Stomach (tissue), 9 donors: Measurements from ENCODE around the gene DIPK1C. TPM values are rescaled to one million over a fixed set of nuclear protein-coding genes. Genes with fewer than 3 reads are reported as not detected.

ENCODE experiments used
- DNase-seq, 2 donors: peaks; one replicate each; pipeline versions ENCODE4 v3.0.0 to v3.0.0-alpha.2; 2013 to 2019
- H3K27ac ChIP-seq, 5 donors: fragments of 200-600 bp in 4 of 5; sonication (generic) in 4 of 5; one replicate each; pipeline ENCODE4 v1.5.1; 2013 to 2019; ENCODE audit warnings: mild to moderate bottlenecking in 1 of 5, moderate library complexity in 1 of 5
- H3K27me3 ChIP-seq, 3 donors: fragments of 200-600 bp; sonication (generic); one replicate each; pipeline ENCODE4 v1.5.1; 2017 to 2019; ENCODE audit warnings: mixed run types in 1 of 3
- H3K36me3 ChIP-seq, 4 donors: fragments of 200-600 bp; sonication (generic); 1 replicate in 3 of 4; 2 replicates in 1 of 4; pipeline ENCODE4 v1.5.1; 2016 to 2019
- H3K4me1 ChIP-seq, 4 donors: fragments of 200-600 bp; sonication (generic); one replicate each; pipeline ENCODE4 v1.5.1; 2016 to 2019
- H3K4me3 ChIP-seq, 4 donors: fragments of 200-600 bp; sonication (generic) in 3 of 4; one replicate each; pipeline ENCODE4 v1.5.1; 2016 to 2019; ENCODE audit warnings: mild to moderate bottlenecking in 1 of 4
- H3K9me3 ChIP-seq, 4 donors: fragments of 200-600 bp; sonication (generic); one replicate each; pipeline ENCODE4 v1.5.1; 2016 to 2019
- EP300 ChIP-seq: sonication (generic); formaldehyde crosslinking; IDR thresholded peaks from one replicate; pipeline ENCODE4 v1.6.1; 2017; ENCODE audit warnings: antibody characterized with exemption
- POLR2A ChIP-seq, 4 donors: fragments of 450-650 bp; IDR thresholded peaks; one replicate each; pipeline ENCODE4 v1.6.1; 2016; ENCODE audit warnings: antibody characterized with exemption in 4 of 4, control low read depth in 2 of 4, mild to moderate bottlenecking in 1 of 4, moderate library complexity in 1 of 4
- POLR2AphosphoS5 ChIP-seq, 3 donors: sonication (generic); formaldehyde crosslinking; IDR thresholded peaks; one replicate each; pipeline ENCODE4 v1.6.1; 2016; ENCODE audit warnings: antibody characterized with exemption in 3 of 3
- WGBS, 5 donors: extraction: QIAGEN DNeasy Blood & Tissue Kit in 3 of 5; methylation state at CpG; one replicate each; pipeline versions ENCODE4 v1.1.5 to v1.1.7; 2013 to 2018; 5-methylcytosine and 5-hydroxymethylcytosine counted together
- intact Hi-C: fragments of 100-400 bp; cut with DNase I; formaldehyde crosslinking; loops from one replicate; pipeline ENCODE4 v1.15.1; 2023; ENCODE audit warnings: low total_unique reads
- polyA plus RNA-seq, 3 donors: library from polyadenylated mRNA; stranded (reverse); fragments of 200-250 nt; gene quantifications; one replicate each; pipeline ENCODE4 v1.2.3, GENCODE V29; 2013
- total RNA-seq, 5 donors: library from RNA; depleted of rRNA; stranded (reverse); fragments of >200 nt; gene quantifications; one replicate each; pipeline versions ENCODE4 v1.1.0 to v1.2.3, GENCODE V29; 2014 to 2016
- TF ChIP-seq, protein P1 (sequence below), 7 experiments: fragments of 450-650 bp in 4 of 7; fragments of 200-600 bp in 3 of 7; sonication (generic) in 3 of 7; IDR thresholded peaks; one replicate each; pipeline ENCODE4 v1.5.1; 2016 to 2019; ENCODE audit warnings: antibody characterized with exemption in 7 of 7, control low read depth in 2 of 7, mild to moderate bottlenecking in 1 of 7
- donor health status: healthy with polysubstance abuse.
- donor health status: Bipolar disorder and iron deficiency.
- donor health status: healthy.

DIPK1C gene
- total and polyA plus RNA-seq, 8 donors = 0.55 to 2.3 (median 1.8) TPM; not detected in 3

DNA sequence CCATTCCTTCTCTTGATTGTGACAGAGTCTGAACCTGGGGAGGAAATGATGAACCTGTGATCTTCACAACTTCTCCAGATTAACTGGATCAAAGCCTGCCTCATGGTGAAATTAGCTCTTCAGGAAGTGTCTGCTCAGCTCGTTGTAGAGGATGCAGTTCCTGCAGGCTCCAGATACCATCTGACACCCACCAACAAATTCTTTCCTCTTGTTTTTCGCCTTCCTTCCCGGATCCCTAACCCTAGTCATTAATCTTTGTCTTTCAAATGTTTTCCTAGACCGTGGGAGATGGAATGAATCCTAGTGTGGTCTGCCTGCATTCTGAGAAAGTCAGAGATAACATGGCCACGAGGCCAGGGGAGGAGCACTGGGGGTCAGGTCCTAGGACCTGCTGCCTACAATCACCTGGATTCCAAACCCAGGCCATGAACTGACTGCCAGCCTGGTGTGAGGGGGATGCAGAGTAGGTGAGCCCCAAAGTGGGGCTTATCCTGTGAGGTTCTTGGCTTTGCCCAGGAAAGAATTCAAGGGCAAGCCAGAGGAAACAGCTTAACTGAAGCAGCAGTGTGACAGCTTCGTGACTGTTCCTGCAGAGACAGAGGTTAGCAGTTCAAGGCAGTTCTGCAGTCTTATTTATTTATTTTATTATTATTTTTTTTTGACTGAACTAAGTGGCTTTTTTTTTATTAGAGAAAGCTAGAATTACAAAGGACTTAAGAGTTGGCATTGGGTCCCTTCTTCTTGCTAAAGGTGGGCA, 67.8 kb downstream of the DIPK1C start:
- 46 to 58% (median 56%) methylated on average over 5 to 6 of the region's 6 CpGs for WGBS, 5 donors
- H3K36me3 ChIP-seq = no peaks in the 10 kb centered on the region
- no peak for TF ChIP-seq EP300
- TF ChIP-seq, protein P1, sequence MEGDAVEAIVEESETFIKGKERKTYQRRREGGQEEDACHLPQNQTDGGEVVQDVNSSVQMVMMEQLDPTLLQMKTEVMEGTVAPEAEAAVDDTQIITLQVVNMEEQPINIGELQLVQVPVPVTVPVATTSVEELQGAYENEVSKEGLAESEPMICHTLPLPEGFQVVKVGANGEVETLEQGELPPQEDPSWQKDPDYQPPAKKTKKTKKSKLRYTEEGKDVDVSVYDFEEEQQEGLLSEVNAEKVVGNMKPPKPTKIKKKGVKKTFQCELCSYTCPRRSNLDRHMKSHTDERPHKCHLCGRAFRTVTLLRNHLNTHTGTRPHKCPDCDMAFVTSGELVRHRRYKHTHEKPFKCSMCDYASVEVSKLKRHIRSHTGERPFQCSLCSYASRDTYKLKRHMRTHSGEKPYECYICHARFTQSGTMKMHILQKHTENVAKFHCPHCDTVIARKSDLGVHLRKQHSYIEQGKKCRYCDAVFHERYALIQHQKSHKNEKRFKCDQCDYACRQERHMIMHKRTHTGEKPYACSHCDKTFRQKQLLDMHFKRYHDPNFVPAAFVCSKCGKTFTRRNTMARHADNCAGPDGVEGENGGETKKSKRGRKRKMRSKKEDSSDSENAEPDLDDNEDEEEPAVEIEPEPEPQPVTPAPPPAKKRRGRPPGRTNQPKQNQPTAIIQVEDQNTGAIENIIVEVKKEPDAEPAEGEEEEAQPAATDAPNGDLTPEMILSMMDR (IDR thresholded peaks at IDR 0.05) = no peak
- no peak for TF ChIP-seq POLR2A (IDR thresholded peaks at IDR 0.05)
- no peak for TF ChIP-seq POLR2AphosphoS5 (IDR thresholded peaks at IDR 0.05)
- H3K4me3 ChIP-seq = no peak overlapping the region
- H3K27ac ChIP-seq = no peak overlapping the region
- intact Hi-C loops = no loop called here
- H3K27me3 ChIP-seq = no peaks in the 10 kb centered on the region
- no peak for DNase-seq
- no peaks in the 10 kb centered on the region for H3K9me3 ChIP-seq
- no peaks in the 10 kb centered on the region for H3K4me1 ChIP-seq

DNA sequence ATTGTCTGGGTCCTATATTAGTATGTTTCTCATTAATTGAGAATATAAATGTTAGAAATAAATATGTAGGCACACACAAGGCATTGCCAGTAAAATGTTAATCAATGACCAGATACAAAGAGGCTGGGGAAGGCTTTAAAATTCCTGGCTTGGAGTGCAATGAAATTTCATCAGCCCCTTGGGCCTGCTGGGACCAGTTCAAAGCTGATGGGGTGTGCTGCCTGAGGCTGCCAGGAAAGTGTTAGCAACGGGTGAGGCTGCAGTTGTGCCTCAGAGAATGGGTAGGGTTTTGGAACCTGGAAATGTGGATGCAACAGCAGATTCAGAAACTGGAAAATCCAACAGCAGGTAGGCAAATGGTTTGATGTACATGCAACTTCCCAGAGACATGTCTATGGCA, 68.9 kb downstream of the DIPK1C start:
- WGBS, 5 donors = 45 to 71% (median 53%) methylated on average over 1 of the region's 1 CpG
- intact Hi-C loops = no loop called here
- Histone ChIP-seq H3K4me1 (no peaks in the 10 kb centered on the region), H3K27me3 (no peaks in the 10 kb centered on the region), H3K36me3 (no peaks in the 10 kb centered on the region), H3K27ac (no peak overlapping the region), H3K9me3 (no peaks in the 10 kb centered on the region), H3K4me3 (no peak overlapping the region)
- TF ChIP-seq POLR2A (IDR thresholded peaks at IDR 0.05) (no peak), EP300 (no peak), POLR2AphosphoS5 (IDR thresholded peaks at IDR 0.05) (no peak)
- TF ChIP-seq, protein P1 (IDR thresholded peaks at IDR 0.05) = no peak
- no peak for DNase-seq

DNA sequence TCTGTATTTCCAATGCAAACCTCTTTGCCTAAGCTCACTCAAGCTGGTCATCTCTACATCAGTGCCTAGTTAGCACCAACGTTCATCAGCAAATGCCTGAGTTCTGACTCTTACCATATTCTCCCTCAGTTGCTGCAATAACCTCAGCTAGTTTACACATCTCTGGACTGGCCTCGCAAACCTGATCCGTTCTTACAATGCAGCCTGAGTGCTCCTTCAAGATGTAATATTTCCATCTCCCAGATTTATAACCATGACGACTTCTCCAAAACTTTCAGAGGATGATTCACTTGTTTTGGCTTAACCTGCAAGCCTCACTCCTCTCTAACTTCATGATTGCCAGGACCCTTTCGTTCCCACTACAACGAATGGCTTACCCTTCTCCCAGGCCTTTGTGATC, 69.7 kb downstream of the DIPK1C start:
- WGBS, 5 donors = 65 to 87% (median 75%) methylated on average over 6 of the region's 6 CpGs
- Histone ChIP-seq H3K27ac (no peak overlapping the region), H3K27me3 (no peaks in the 10 kb centered on the region), H3K36me3 (no peaks in the 10 kb centered on the region), H3K4me1 (no peaks in the 10 kb centered on the region), H3K9me3 (no peaks in the 10 kb centered on the region), H3K4me3 (no peak overlapping the region)
- TF ChIP-seq EP300 (no peak), POLR2AphosphoS5 (IDR thresholded peaks at IDR 0.05) (no peak), POLR2A (IDR thresholded peaks at IDR 0.05) (no peak)
- TF ChIP-seq, protein P1 (IDR thresholded peaks at IDR 0.05) = no peak
- intact Hi-C loops = no loop called here
- no peak for DNase-seq

Other genes starting within 250 kb of the DIPK1C start
- 100 to 1,000 TPM in 3 of 5 donors, 10 to 100 TPM in 2; 75.9 to 116 (median 101) TPM for gene CYB5A, start 165.3 kb downstream of the DIPK1C start, total RNA-seq
- gene CYB5A, start 165.3 kb downstream of the DIPK1C start, polyA plus RNA-seq = 100 to 1,000 TPM; 186 to 450 (median 314) TPM
- gene C18orf63, start 141.5 kb downstream of the DIPK1C start, total RNA-seq = not detected
- not detected for gene C18orf63, start 141.5 kb downstream of the DIPK1C start, polyA plus RNA-seq
- gene CNDP2, start 39.1 kb upstream of the DIPK1C start, total RNA-seq = 100 to 1,000 TPM in 4 of 5 donors, 10 to 100 TPM in 1; 12.8 to 204 (median 115) TPM
- gene CNDP2, start 39.1 kb upstream of the DIPK1C start, polyA plus RNA-seq = 100 to 1,000 TPM in 2 of 3 donors, 10 to 100 TPM in 1; 87.5 to 132 (median 110) TPM
- gene CNDP1, start 77.2 kb upstream of the DIPK1C start, total RNA-seq = under 1 TPM in 1 of 5 donors, not detected in 4; 0.72 TPM
- under 1 TPM in 2 of 3 donors, not detected in 1; 0.13 to 0.50 TPM for gene CNDP1, start 77.2 kb upstream of the DIPK1C start, polyA plus RNA-seq
- 10 to 100 TPM; 10.7 to 49.0 (median 32.1) TPM for gene ZNF407, start 140.6 kb upstream of the DIPK1C start, total RNA-seq
- 1 to 10 TPM; 2.1 to 2.4 (median 2.2) TPM for gene ZNF407, start 140.6 kb upstream of the DIPK1C start, polyA plus RNA-seq